ENCODE data around the gene MCM6.

MCM6 gene

DNA sequence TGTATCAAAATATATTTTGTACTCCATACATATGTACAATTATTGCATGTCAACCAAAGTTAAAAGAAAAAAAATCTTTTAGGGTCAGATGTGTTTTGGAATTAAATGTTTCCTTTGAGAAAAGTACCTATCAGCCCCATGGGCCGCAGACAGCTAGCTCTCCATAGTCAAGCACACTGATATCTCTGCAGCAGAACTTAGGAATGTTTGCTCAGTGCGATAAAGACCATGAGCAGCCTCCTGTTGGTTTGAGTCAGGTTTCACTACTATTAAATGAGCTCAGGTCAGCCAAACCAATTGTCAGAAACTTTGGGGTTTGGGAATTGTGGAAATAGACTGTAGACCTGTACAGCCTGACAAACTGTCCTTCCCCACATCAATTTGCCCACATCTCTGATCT is 73.0 kb downstream of the MCM6 start:
- Histone ChIP-seq H3K36me3 (no peaks in the 10 kb centered on the region), H3K4me3 (ENCODE audit: low read depth, low read length) (no peak overlapping the region), H3K27ac (no peak overlapping the region), H3K9me3 (ENCODE audit: severe bottlenecking) (peaks cover 16% of the 10 kb centered on the region), H3K27me3 (ENCODE audit: insufficient read depth, low read depth, severe bottlenecking) (no peaks in the 10 kb centered on the region)
- no peak for TF ChIP-seq CTCF (IDR thresholded peaks at IDR 0.05; ENCODE audit: low read depth, low read length)
- DNase-seq: no peak

- H3K27me3 ChIP-seq (ENCODE audit: insufficient read depth, low read depth, severe bottlenecking): no peaks in the 10 kb centered on the region
- H3K36me3 ChIP-seq: no peaks in the 10 kb centered on the region
- no peak for DNase-seq
- TF ChIP-seq CTCF (IDR thresholded peaks at IDR 0.05; ENCODE audit: low read depth, low read length): no peak
- H3K27ac ChIP-seq: no peak overlapping the region
- peaks cover 16% of the 10 kb centered on the region for H3K9me3 ChIP-seq (ENCODE audit: severe bottlenecking)
- no peak overlapping the region for H3K4me3 ChIP-seq (ENCODE audit: low read depth, low read length)
These were observed 73.9 kb downstream of the MCM6 start for GRCh38 chr2:135802350-135802749.

- Histone ChIP-seq H3K36me3 (no peaks in the 10 kb centered on the region), H3K27ac (no peak overlapping the region)
- no peak for DNase-seq
These were observed 75.5 kb downstream of the MCM6 start for GRCh38 chr2:135800513-135801460.

DNA sequence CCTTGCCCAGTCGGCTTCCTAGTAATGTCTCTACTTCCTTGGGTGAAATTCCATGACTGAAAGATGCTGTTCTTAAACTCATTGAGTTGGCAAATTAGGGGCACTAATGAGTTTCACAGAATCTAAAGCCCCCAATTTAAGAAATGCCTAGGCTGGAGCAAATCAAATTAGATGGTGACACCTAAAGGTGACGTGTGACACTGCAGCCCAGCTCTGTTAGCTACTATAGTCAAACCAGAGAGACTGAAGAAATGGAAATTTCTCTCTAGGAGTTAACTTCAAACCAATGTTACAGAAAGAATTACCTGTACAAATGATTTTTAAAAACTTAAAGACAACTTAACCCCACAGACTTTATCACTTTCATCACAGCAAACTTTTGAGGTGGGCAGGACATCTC is 76.5 kb downstream of the MCM6 start:
- no peak for DNase-seq
- no peaks in the 10 kb centered on the region for H3K27me3 ChIP-seq (ENCODE audit: insufficient read depth, low read depth, severe bottlenecking)
- no peak overlapping the region for H3K27ac ChIP-seq
- peaks cover 16% of the 10 kb centered on the region for H3K9me3 ChIP-seq (ENCODE audit: severe bottlenecking)
- no peaks in the 10 kb centered on the region for H3K36me3 ChIP-seq
- H3K4me3 ChIP-seq (ENCODE audit: low read depth, low read length): no peak overlapping the region
- peak; percentile 54 for TF ChIP-seq CTCF (IDR thresholded peaks at IDR 0.05; ENCODE audit: low read depth, low read length)

More at GRCh38 chr2:135800513-135801460, 75.5 kb downstream of the MCM6 start:
- peaks cover 16% of the 10 kb centered on the region for H3K9me3 ChIP-seq (ENCODE audit: severe bottlenecking)
- H3K4me3 ChIP-seq (ENCODE audit: low read depth, low read length): no peak overlapping the region
- H3K27me3 ChIP-seq (ENCODE audit: insufficient read depth, low read depth, severe bottlenecking): no peaks in the 10 kb centered on the region
- TF ChIP-seq CTCF (IDR thresholded peaks at IDR 0.05; ENCODE audit: low read depth, low read length): peak; percentile 17; the same call in 1 of the 2 replicates

- no peak for DNase-seq
- peak; percentile 43; the same call in 1 of the 2 replicates for TF ChIP-seq CTCF (IDR thresholded peaks at IDR 0.05; ENCODE audit: low read depth, low read length)
- Histone ChIP-seq H3K36me3 (no peaks in the 10 kb centered on the region), H3K9me3 (ENCODE audit: severe bottlenecking) (peaks cover 16% of the 10 kb centered on the region), H3K27ac (no peak overlapping the region), H3K4me3 (ENCODE audit: low read depth, low read length) (no peak overlapping the region), H3K27me3 (ENCODE audit: insufficient read depth, low read depth, severe bottlenecking) (no peaks in the 10 kb centered on the region)
These were observed 77.5 kb downstream of the MCM6 start for GRCh38 chr2:135798762-135799161.
